ENCODE data around the gene PSKH1.

- no peak for TF ChIP-seq CEBPB (IDR thresholded peaks at IDR 0.05)
- no peak for TF ChIP-seq TAF1 (IDR thresholded peaks at IDR 0.05; ENCODE audit: low read depth)
- TF ChIP-seq REST (IDR thresholded peaks at IDR 0.05; ENCODE audit: low read depth), result no peak
- no peak for TF ChIP-seq EP300 (IDR thresholded peaks at IDR 0.05; ENCODE audit: borderline replicate concordance)
- no peak for TF ChIP-seq TCF12 (IDR thresholded peaks at IDR 0.05; ENCODE audit: low read depth)
- TF ChIP-seq EGR1 (IDR thresholded peaks at IDR 0.05), result no peak
- TF ChIP-seq ZBTB7A (IDR thresholded peaks at IDR 0.05; ENCODE audit: low read depth), result no peak
- no peak for TF ChIP-seq USF1 (IDR thresholded peaks at IDR 0.05)
- no peak for TF ChIP-seq RAD21 (IDR thresholded peaks at IDR 0.05; ENCODE audit: low read depth)
- TF ChIP-seq NFIC (IDR thresholded peaks at IDR 0.05), result no peak
- TF ChIP-seq TEAD4 (IDR thresholded peaks at IDR 0.05), result no peak
- no peak for TF ChIP-seq MAX (IDR thresholded peaks at IDR 0.05)
These were observed 48.6 kb downstream of the PSKH1 start for GRCh38 chr16:67941469-67942199.

Measured in Ishikawa (cell line).